SK-N-SH (cell line): ENCODE data around the gene FPR1.

Experiments used
- CTCF ChIP-seq: fragments of 200-600 bp; sonication (generic); IDR thresholded peaks from 2 replicates; pipeline ENCODE4 v1.6.1; 2017; ENCODE audit warnings: antibody characterized with exemption, mild to moderate bottlenecking, moderate library complexity
- POLR2AphosphoS5 ChIP-seq: IDR thresholded peaks from 2 replicates; pipeline ENCODE4 v1.6.1; 2012; ENCODE audit warnings: low read depth, low read length
- REST ChIP-seq: IDR thresholded peaks from 2 replicates; pipeline ENCODE4 v1.6.1; 2012; ENCODE audit warnings: mild to moderate bottlenecking, low read depth, low read length, moderate library complexity
- RXRA ChIP-seq: IDR thresholded peaks from 2 replicates; pipeline ENCODE4 v1.4.0; 2012; ENCODE audit warnings: low read depth, mild to moderate bottlenecking, borderline replicate concordance
- SIN3A ChIP-seq: IDR thresholded peaks from 2 replicates; pipeline ENCODE4 v1.6.1; 2012; ENCODE audit warnings: low read depth, mild to moderate bottlenecking, low read length, moderate library complexity, borderline replicate concordance
- YY1 ChIP-seq: IDR thresholded peaks from 2 replicates; pipeline ENCODE4 v1.4.0; 2012; ENCODE audit warnings: low read depth, mild to moderate bottlenecking

GRCh38 chr19:51789061-51789795, 37.5 kb upstream of the FPR1 start:
- TF ChIP-seq SIN3A (no peak), POLR2AphosphoS5 (no peak), CTCF (no peak), YY1 (no peak), RXRA (no peak), REST (no peak)
